GM21619 (cell line): Measurements from ENCODE around the gene PRRC2B.

Experiments used
- ATAC-seq: cut with Tn5 transposase; IDR thresholded peaks from one replicate; pipeline ENCODE4 v1.9.1; 2021; ENCODE audit not compliant: unreplicated experiment

PRRC2B gene

DNA sequence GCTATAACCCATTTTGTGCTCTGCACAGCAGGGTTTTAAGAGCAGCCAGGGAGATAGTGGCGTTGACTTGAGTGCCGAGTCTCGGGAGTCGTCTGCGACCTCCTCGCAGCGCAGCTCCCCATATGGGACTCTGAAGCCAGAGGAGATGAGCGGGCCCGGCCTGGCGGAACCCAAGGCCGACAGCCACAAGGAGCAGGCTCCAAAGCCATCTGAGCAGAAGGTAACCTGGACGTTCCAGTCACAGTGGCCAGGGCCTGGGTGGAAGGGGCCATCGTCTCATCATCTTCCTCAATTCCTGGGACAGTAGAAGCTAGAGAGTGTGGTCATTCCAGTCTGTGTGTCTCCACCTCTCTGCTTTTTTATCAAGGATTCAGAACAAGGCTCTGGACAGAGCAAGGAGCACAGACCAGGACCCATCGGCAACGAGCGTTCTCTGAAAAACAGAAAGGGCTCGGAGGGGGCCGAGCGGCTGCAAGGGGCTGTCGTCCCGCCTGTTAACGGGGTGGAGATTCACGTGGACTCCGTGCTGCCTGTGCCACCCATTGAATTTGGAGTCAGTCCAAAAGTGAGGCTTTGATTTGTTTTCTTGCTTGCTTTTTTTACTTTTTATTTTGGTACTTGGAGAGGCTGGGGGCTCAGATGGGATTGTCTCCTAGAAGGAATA, 88.6 kb downstream of the PRRC2B start:
- ATAC-seq: no peak

DNA sequence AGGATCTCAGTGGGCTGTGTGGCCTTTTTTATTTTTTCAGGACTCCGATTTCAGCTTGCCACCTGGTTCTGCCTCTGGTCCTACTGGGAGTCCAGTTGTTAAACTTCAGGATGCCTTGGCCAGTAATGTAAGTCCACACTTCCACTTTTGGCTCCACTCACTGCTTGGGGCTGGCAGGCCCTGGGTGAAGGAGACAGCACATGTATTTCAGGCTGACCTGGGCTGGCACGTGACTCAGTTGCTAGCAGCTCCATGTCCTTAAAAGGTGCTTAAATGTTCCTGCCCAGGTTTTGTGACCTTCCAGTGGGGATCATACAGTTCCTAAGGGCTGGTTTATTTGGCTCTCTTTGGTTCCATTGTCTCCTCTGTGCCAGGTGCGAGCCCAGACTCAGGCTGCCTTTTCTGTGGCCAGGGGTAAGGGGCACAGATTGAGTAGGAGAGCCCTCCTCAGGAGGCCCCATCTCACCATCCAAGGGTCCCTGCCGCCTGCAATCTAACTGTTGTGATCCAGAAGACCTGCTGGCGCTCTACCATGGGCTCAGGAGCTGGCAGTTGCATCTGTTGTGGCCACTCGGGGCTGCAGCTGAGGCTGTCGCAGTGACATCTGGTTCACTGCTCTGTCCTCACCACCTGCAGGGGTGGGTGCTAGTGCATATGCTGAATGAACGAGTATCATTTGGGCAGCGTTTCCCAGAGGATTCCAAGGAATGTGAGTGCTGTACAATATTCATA, 89.6 kb downstream of the PRRC2B start:
- no peak for ATAC-seq

DNA sequence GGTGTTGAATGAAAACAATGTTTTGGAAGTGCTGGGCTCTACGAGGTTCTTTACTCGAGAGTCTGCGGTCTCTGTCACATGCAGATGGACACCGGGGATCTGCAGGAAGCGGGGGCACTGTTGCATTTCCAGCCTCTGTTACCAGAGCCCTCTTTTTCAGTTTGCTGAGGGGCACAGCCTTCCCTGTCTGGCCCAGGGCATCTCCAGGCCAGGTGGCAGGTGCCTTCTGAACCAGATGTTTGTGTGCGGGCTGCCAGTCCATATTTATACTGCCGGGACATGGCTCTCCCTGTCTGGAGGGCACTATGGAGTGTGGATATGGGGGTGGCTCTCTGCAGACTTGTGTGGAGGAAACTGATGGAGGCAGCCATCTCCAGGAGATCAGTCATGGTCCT, 90.2 kb downstream of the PRRC2B start:
- ATAC-seq: no peak

DNA sequence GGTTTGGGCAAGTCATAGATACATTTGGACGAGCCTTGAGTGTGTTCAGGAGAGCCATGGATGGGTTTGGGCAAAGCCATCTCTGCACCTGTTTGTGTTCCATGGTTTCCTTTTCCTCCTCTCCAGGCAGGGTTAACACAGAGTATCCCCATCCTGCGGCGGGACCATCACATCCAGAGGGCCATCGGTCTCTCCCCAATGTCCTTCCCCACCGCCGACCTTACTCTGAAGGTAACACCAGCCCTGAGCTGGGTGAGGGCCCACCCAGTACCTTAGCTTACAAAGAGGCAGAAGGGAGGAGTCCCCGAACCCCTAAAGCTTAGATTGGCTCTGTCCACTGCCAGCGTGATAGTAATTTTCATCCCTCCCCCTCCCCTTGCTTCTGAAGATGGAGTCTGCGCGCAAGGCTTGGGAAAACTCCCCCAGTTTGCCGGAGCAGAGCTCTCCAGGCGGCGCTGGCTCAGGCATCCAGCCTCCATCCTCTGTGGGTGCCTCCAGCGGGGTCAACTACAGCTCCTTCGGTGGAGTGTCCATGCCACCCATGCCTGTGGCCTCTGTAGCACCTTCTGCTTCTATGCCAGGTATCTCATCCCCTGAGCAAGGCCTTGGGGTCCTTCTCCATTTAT, 90.8 kb downstream of the PRRC2B start:
- no peak for ATAC-seq

DNA sequence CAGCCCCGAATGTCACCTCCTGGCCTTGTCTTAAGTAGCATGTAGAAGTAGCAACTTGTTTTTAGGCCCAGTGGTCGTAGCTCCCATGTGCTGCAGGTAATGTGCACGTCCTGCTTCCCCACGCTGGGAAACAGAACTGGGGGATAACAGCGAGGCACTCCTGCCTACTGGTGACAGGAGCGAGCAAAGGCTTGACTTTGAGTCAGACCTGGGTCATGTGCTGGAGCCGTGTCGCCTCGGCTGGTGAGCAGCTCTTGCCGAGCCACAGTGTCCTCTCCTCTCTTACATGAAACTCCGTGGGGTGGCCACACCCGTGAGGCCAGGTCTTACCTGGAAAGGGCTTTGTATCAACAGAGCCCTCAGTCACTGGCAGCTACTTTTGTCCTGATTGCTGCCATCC, 91.3 kb downstream of the PRRC2B start:
- no peak for ATAC-seq

DNA sequence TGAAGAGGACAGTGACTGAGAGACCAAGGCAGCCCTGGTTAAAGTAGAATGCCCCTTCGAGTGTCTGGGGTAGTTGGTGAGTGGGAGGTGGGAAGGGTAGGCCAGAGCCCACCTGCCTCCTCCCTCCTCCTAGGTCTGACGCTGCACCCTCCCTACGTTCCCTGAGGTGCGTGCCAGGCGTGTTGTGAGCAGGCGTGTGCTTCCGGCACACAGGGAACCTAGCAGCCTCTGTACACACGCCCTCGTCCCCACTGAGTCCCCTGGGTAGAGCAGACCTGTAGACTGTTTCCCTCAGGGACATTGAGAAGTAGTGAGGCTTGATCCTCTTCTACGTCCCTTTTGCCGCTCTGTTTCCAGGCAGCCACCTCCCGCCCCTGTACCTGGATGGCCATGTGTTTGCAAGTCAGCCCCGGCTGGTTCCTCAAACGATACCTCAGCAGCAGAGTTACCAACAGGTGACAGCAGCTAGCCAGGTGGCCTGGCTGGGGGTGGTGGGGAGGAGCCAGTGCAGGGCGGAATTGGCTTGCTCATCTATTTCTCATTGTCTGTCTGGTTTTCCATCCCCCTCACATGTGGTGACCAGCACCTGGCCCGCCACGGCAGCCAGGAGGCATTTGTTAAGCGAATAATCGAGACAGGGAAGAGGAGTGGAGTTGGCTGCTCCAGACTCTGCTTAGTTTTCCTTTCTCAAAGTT, 92.0 kb downstream of the PRRC2B start:
- ATAC-seq: no peak

DNA sequence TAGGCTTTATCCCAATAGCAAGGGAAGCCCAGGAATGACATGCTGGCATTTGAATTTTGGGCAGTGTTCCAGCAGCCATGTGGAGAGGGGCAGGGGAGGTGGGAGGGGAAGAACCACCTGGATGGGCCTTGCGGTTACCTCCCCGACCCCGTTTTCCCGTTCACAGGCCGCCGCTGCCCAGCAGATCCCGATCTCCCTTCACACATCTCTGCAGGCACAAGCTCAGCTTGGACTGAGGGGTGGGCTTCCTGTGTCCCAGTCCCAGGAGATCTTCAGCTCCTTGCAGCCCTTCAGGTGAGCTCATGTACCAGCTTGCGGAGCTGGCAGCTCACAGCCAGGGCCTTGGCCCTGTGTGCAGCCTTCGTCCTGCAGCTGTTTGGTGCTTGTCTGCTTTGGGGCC, 93.1 kb downstream of the PRRC2B start:
- no peak for ATAC-seq

DNA sequence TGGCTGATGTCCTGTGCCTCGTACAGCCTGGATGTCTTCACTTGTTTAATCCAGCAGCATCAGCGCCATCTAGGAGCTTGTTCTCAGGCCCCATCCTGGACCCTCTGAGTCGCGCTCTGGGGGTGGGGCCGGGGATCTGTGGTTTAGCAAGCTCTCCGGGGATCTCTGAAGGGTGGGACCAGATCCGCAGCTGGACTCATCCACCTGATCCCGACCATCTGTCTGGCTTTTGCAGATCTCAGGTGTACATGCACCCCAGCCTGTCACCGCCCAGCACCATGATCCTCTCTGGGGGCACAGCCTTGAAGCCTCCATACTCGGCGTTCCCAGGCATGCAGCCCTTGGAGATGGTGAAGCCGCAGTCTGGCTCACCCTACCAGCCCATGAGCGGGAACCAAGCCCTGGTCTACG, 93.7 kb downstream of the PRRC2B start:
- ATAC-seq: no peak

DNA sequence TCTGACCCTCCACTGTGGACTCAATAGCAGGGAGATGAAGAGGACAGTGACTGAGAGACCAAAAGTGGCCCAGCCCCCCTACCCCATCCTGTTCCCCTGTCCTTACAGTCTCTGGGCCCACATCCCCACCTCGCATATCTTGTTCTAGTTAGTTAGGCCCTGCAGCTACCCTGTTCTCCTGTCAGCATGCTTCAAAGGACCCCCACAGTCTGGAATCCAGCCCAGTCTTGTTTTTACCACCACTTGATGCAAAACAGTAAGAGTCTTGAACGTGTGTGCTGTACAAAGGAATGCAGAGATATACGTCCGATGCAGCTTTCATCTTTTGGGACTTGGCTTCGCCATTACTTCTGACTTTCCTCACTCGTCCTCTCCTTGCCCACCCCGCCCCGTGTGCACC, 96.6 kb downstream of the PRRC2B start:
- no peak for ATAC-seq

DNA sequence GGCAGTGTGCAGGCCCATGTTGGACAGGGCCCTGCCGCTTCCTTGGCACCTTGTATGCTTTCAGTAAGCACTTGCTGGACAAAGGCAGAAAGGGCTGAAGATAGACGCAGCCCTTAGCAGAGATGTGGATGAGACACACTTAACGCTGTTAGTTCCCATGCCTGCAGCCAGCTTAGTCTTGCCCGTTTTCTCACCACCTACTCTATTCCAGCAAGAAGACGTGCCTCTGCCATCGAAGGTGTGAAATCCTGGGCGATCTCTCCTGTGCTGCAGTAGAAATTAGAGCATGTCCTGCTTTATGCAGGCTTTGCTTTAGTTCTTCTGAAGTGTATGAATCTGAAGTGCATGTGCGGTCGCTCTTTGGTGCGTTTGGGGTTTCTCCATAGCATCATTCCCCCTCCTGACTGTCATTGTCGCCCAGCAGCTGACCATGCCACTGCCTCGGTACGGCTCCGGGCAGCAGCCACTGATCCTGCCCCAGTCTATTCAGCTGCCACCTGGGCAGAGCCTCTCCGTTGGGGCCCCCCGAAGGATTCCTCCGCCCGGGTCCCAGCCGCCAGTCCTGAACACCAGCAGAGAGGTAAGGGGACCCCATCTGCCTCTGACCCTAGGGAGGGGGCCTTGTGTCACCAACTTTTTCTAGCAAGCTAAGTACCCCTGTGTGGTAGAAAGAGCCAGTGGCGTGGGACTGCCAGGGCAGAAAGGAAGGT, 97.3 kb downstream of the PRRC2B start:
- no peak for ATAC-seq

DNA sequence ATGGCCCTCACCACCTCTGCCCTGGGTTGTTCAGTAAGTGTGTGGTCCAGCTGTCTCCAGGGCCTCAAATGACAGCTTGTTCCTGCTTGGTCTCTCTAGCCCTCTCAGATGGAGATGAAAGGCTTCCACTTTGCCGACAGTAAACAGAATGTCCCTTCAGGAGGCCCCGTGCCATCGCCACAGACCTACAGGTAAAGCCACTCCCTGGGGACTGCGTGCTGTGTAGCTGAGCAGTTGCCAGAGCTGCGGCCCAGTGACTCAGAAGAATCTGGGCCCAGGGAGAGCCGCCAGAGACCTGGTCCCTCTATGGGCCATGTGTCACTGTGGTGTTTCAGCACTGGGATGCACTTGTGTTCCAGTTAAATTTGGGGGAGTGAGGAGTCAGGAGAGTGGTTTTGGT, 98.2 kb downstream of the PRRC2B start:
- ATAC-seq: no peak

DNA sequence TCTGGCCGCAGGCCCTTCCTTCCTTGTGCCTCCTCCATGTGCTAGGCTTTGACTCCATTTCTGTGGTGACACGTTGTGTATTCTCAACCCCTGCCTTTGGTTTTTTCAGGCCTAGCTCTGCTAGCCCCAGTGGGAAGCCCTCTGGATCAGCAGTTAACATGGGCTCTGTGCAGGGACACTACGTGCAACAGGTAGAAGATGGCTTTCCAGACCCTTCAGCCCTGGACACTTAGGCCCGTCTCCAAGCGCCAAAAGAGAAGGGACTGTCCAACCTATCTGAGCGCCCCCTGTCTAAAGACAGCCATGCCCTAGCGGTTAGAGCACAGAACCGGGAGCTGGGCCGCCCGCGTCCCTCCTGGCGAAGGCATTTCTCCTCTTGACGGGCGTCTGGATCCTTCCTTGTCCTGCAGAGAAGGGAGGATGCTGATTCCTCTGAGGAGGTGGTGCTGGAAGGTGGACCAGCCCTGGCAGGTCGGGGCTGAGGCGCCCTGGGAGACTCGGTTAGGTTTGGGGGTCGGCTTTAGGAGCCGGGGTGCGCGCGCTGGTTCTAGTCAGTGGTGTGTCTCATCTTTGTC, 100.5 kb downstream of the PRRC2B start:
- no peak for ATAC-seq

DNA sequence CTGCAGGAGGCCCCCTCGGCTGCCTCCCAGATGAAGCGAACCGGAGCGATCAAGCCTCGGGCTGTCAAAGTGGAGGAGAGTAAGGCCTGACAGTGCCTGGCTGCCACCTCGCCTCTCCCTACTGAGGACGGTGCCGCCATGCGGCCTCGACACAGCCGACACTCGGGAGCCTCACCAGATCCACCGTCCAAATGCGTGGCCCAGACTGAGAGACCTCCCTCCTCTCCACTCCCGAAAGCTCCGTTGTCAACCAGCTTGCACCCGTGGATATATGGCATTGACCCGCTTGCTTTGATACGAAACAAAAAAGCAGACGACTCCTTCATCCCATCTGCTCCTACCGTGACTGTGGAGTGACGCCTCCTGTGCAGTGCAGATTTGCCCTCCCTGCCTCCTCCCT, 101.9 kb downstream of the PRRC2B start:
- ATAC-seq: no peak

DNA sequence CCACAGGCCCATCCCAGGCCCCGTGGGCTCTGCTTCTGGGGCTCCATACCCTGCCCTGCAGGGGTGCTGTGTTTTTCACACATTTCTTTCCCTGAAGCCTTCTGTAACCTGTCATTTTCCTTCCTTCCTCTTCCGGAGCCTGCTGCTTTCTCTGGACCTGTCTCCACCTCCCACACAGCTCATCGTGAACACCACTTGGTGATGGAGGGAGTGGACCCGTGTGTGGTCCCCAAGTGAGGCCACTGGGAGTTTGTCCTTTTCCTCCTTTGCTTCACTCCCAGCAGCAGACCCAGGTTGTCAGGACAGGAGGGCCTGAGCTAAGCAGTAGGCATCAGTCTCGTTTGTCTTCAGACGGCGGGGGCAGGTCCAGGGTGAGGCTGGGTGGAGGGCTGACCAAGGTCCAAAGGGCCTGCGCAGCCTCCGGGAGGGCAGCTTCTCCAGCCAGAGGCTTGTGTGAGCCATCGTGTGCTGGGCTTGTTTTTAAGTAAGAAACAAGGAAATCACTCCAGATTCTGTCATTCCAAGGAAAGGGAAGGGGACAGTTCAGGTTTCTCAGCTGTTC, 103.0 kb downstream of the PRRC2B start:
- ATAC-seq: no peak

DNA sequence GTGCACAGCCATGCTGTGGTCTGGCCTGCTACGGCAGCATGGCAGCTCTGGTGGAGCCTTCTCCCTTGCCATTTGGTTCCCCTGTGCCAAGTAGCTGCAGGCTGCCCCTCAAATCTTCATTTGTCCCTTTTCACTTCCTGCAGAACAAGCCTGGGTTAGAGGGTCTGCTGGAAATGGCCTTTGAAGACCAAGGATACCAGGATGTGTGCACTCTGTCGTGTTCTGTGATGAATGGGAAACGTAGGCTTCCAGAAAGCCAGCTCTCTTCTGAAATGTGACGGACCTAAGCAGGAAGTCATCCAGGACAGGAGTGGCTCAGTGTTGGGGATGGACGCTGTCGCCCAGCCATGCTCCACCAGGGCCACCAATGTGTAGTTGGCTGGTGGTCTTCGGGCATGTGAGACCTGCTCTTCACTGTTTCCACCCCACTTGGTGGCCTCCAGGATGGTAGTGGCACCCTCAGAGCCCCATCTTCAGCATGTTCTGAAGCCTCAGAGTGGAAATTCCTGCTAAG, 105.4 kb downstream of the PRRC2B start:
- no peak for ATAC-seq

DNA sequence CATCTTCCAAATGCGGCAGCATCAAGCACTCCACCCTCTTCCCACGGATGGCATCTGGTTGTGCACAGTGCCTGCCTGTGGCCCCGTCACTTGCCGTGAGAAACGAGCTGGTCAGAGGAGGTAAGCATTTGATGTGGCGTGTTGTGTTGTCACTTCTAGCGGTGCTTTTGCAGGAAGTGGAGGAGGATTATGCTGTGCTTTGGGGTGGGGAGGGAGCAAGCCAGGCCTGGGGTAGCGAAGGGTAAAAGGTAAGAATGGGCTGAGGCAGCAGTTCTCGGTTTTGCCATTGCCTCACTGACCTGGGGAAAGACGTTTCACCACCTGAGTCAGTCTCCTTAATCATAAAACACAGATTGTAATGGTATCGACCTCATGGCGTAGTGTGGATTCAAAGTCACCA, 106.5 kb downstream of the PRRC2B start:
- no peak for ATAC-seq

DNA sequence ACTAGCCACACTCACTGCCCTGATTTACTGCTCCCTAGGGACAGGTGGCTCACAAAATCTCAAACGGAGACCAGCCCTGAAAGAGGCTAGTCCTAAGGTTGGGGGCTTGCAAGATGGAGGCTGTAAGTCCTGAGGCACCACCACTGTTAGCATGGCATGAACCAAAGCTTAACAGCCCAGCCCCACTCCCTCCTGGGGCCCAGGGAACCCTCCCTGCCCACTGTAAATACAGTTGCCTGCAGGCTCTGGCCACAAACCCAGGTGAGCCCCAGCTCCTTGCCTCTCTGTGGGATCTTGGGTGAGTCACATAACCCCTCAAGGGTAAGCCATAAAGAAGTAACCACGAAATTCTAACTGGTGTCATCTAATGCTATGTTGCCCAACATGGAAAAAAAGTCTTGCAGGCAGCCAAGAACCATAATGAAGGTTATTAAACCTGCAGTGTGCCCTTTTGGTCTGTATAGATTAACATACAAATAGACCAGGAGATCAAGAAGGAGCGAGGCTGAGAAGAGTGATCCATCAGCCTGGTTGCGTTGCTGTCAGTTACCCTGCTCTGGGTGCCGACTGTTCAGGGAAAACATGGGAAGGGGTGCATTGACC, 107.2 kb downstream of the PRRC2B start:
- ATAC-seq: no peak

DNA sequence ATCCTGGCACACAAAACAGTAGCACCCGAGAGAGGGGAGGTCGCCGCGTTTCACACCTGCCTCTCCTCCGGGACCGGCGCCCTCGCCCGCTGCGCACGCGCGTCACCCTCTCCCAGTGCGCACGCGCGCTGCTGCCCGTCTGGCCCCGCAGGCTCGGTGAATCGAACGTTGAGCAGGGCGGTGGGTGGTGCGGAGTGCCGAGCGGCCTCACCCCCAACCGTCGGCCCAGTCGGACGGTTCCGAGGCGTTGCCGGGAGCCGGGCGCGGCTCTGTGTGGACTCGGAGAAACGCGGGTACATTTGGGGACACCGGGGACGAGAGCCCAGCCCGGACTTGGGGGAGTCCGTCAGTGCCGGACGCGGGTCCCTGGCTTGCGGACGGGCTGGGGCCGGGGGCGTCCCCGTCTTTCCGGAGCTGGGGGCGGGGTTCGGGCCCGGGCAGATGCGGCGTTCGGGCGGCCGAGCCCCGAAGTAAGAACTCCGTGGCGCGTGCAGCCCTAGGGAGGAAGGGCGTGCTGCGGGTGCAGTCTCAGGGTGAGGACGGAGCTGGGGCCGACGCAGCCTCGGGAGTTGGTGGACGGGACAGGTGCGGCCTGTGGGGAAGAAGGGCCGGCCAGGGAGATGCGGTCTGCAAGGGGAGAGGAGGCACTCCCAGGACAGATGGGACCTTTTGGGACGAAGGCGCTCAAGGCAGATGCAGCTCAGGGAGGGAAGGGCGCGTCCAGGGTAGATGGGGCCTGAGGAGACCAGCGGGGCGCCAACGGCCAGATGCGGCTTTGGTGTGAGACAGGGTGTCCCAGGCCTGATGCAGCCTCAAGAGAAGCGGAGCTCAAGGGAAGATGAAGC, 109.1 kb downstream of the PRRC2B start, which contains the start of gene POMT1:
Gene POMT1, plus strand, starts transcription at position 138 of the 845 bp plus-strand sequence. CDS start 1,301 bp downstream, outside the sequence.
- ATAC-seq: peak; percentile 72
